IMR-90 (cell line): ENCODE measurements around the gene SS18.

Source experiments
- CEBPB ChIP-seq: IDR thresholded peaks from 2 replicates; pipeline ENCODE4 v1.6.1; 2012; ENCODE audit warnings: low read depth, low read length, improper control_type of control experiment
- POLR2A ChIP-seq: IDR thresholded peaks from 2 replicates; pipeline ENCODE4 v1.6.1; 2012; ENCODE audit warnings: mild to moderate bottlenecking, low read depth, low read length
- RCOR1 ChIP-seq: IDR thresholded peaks from 2 replicates; pipeline ENCODE4 v1.6.1; 2012; ENCODE audit warnings: mild to moderate bottlenecking, low read length, improper control_type of control experiment; ENCODE audit not compliant: insufficient replicate concordance
- RFX5 ChIP-seq: IDR thresholded peaks from 2 replicates; pipeline ENCODE4 v1.8.0; 2012; ENCODE audit warnings: low read depth, mild to moderate bottlenecking, low read length, moderate library complexity
- TF ChIP-seq, protein P1 (sequence below): conservative IDR thresholded peaks from 2 replicates; pipeline ENCODE4 v1.5.1; 2012; ENCODE audit warnings: mild to moderate bottlenecking, low read depth, low read length, improper control_type of control experiment

- TF ChIP-seq POLR2A (no peak), RFX5 (no peak), CEBPB (no peak), RCOR1 (no peak)
- TF ChIP-seq, protein P1, sequence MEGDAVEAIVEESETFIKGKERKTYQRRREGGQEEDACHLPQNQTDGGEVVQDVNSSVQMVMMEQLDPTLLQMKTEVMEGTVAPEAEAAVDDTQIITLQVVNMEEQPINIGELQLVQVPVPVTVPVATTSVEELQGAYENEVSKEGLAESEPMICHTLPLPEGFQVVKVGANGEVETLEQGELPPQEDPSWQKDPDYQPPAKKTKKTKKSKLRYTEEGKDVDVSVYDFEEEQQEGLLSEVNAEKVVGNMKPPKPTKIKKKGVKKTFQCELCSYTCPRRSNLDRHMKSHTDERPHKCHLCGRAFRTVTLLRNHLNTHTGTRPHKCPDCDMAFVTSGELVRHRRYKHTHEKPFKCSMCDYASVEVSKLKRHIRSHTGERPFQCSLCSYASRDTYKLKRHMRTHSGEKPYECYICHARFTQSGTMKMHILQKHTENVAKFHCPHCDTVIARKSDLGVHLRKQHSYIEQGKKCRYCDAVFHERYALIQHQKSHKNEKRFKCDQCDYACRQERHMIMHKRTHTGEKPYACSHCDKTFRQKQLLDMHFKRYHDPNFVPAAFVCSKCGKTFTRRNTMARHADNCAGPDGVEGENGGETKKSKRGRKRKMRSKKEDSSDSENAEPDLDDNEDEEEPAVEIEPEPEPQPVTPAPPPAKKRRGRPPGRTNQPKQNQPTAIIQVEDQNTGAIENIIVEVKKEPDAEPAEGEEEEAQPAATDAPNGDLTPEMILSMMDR, result no peak
These were observed 43.9 kb downstream of the SS18 start for GRCh38 chr18:26046419-26047077.
